ENCODE results near the gene PKDREJ.

DNA sequence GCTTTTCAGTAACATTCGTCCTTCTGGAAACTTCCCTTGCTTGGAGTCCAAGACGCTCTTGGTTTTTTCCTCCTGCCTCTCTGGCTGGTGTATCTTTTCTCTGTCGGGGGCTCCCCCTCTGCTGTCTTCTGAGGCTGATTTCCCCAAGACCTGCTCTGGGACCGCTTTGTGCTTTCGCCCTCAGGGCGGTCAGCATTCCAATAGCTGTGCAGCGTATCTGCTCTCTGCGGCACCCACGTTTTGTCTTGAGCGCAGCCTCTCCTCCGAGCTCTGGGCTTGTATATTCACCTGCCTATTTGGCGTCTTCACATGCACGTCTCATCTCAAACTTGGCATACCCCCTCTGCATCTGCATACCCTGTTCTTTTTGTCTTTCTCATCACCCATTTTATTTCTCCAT, 36.0 kb upstream of the PKDREJ start:
- TF ChIP-seq, protein P1, sequence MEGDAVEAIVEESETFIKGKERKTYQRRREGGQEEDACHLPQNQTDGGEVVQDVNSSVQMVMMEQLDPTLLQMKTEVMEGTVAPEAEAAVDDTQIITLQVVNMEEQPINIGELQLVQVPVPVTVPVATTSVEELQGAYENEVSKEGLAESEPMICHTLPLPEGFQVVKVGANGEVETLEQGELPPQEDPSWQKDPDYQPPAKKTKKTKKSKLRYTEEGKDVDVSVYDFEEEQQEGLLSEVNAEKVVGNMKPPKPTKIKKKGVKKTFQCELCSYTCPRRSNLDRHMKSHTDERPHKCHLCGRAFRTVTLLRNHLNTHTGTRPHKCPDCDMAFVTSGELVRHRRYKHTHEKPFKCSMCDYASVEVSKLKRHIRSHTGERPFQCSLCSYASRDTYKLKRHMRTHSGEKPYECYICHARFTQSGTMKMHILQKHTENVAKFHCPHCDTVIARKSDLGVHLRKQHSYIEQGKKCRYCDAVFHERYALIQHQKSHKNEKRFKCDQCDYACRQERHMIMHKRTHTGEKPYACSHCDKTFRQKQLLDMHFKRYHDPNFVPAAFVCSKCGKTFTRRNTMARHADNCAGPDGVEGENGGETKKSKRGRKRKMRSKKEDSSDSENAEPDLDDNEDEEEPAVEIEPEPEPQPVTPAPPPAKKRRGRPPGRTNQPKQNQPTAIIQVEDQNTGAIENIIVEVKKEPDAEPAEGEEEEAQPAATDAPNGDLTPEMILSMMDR (IDR thresholded peaks at IDR 0.05 in 8 of 11, conservative IDR thresholded peaks at IDR 0.05 in 3 of 11) = no peak
- TF ChIP-seq POLR2AphosphoS5 (IDR thresholded peaks at IDR 0.05) (no peak), POLR2A (IDR thresholded peaks at IDR 0.05) (no peak)

Data from spleen (tissue), 7 donors.